GDM1 (cell line): ENCODE results near the gene POLR3B.

Source experiments
- DNase-seq: peaks from one replicate; lab custom pipeline; 2025; lab: John Stamatoyannopoulos, UW

Gene POLR3B

DNA sequence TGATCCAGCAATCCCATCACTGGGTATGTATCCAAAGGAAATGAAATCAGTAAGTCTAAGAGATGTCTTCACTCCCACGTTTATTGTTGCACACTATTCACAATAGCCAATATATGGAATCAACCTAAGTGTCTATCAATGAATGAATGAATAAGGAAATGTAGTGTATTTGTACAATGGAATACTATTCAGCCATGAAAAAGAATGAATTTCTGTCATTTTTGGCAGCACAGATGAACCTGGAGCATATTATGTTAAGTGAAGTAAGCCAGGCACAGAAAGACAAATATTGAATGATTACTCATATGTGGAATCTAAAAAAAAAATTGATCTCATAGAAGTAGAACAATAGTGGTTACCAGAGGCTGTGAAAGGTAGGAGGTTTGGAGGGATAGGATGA, 194.7 kb downstream of the POLR3B start:
- no peak for DNase-seq
